Heart left ventricle (tissue), 13 donors: Measurements from ENCODE around the gene BOC.

Source experiments
- CTCF ChIP-seq, 12 donors: fragments of 200-600 bp; sonication (generic) in 4 of 12; IDR thresholded peaks; one replicate each; pipeline versions ENCODE4 v1.5.0 to v1.8.0; 2018 to 2022; ENCODE audit warnings: antibody characterized with exemption in 12 of 12, mild to moderate bottlenecking in 5 of 12
- POLR2A ChIP-seq, 2 donors: fragments of 450-650 bp; IDR thresholded peaks; one replicate each; pipeline ENCODE4 v1.6.1; 2017; ENCODE audit warnings: antibody characterized with exemption in 2 of 2, mild to moderate bottlenecking in 2 of 2, moderate library complexity in 2 of 2
- donor health status: ischemic (EF 13 %, LVEDD 7.1; RV severe dilation, severe dysfunction).
- donor health status: DM: no; HTN: yes; CAD: no.
- donor health status: DM: no; HTN: no; CAD: no.
- donor health status: ischemic (EF 25% LVEDD 6.9; RV normal size, moderate dysfunction).
- donor health status: ischemic (EF 25% LVEDD 5.7; RV mildly dilated, moderate dysfunction).
- donor health status: ischemic (EF 35%, LVEDD 5.7; RV mildly dilated, moderate dysfunction).
- donor health status: nonischemic (EF 11% LVEDD 7.7; RV severe dilation, severe dysfunction).
- donor health status: DM: yes; HTN: yes; CAD: no.
- donor health status: PGD.
- donor health status: ischemic (EF 29% LVEDD 5.4; RV normal size, mild dysfunction).
- donor health status: nonischemic (EF 23%, LVEDD 6.1; RV moderate dilation, normal function).

- TF ChIP-seq CTCF (IDR thresholded peaks at IDR 0.05) (no peak), POLR2A (IDR thresholded peaks at IDR 0.05) (no peak)
These were observed 10.4 kb downstream of the BOC start for GRCh38 chr3:113221721-113222257.
